Upper lobe of left lung (tissue), 6 donors: Measurements from ENCODE around the gene FAR1. TPM values are rescaled to one million over a fixed set of nuclear protein-coding genes. Genes with fewer than 3 reads are reported as not detected.

ENCODE experiments used
- ATAC-seq, 2 donors: fragments of 200-7000 bp; cut with Tn5 transposase; one replicate each; pipeline ENCODE4 v1.9.1; 2022; ENCODE audit warnings: mild to moderate bottlenecking in 2 of 2, moderate library complexity in 2 of 2; ENCODE audit not compliant: low FRiP score in 2 of 2
- DNase-seq, 2 donors: peaks; one replicate each; pipeline ENCODE4 v3.0.0-alpha.2; 2019 to 2020
- H3K27ac ChIP-seq, 4 donors: fragments of 200-600 bp; sonication (generic); one replicate each; pipeline ENCODE4 v1.5.1; 2016 to 2019
- H3K27me3 ChIP-seq, 4 donors: fragments of 200-600 bp; sonication (generic); one replicate each; pipeline ENCODE4 v1.5.1; 2017 to 2019
- H3K36me3 ChIP-seq, 4 donors: fragments of 200-600 bp; sonication (generic); one replicate each; pipeline ENCODE4 v1.5.1; 2016 to 2019
- H3K4me1 ChIP-seq, 4 donors: fragments of 200-600 bp; sonication (generic); one replicate each; pipeline ENCODE4 v1.5.1; 2018 to 2019
- H3K4me3 ChIP-seq, 4 donors: fragments of 200-600 bp; sonication (generic); one replicate each; pipeline ENCODE4 v1.5.1; 2017 to 2019; ENCODE audit warnings: mild to moderate bottlenecking in 2 of 4, moderate library complexity in 1 of 4
- H3K9me3 ChIP-seq, 4 donors: fragments of 200-600 bp; sonication (generic); one replicate each; pipeline ENCODE4 v1.5.1; 2018 to 2019
- CTCF ChIP-seq, 6 experiments: fragments of 450-650 bp in 4 of 6; fragments of 200-600 bp in 2 of 6; sonication (generic) in 2 of 6; IDR thresholded peaks; one replicate each; pipeline ENCODE4 v1.5.1; 2016 to 2019; ENCODE audit warnings: antibody characterized with exemption in 6 of 6
- EP300 ChIP-seq, 4 donors: sonication (generic); formaldehyde crosslinking; IDR thresholded peaks; one replicate each; pipeline ENCODE4 v1.5.1; 2017; ENCODE audit warnings: antibody characterized with exemption in 4 of 4, control low read depth in 2 of 4
- POLR2A ChIP-seq, 4 donors: fragments of 450-650 bp; IDR thresholded peaks; one replicate each; pipeline ENCODE4 v1.5.1; 2016 to 2017; ENCODE audit warnings: antibody characterized with exemption in 4 of 4, mild to moderate bottlenecking in 2 of 4
- POLR2AphosphoS5 ChIP-seq, 2 donors: sonication (generic); formaldehyde crosslinking; IDR thresholded peaks; one replicate each; pipeline ENCODE4 v1.5.1; 2017; ENCODE audit warnings: antibody characterized with exemption in 2 of 2
- WGBS, 2 donors: methylation state at CpG; one replicate each; pipeline ENCODE4 v1.1.5; 2017 to 2018; 5-methylcytosine and 5-hydroxymethylcytosine counted together
- total RNA-seq, 6 donors: library from RNA; depleted of rRNA in 4 of 6; stranded (reverse); fragments of >200 nt in 4 of 6; gene quantifications; one replicate each; pipeline versions ENCODE4 v1.1.0 to v1.2.1, GENCODE V29; 2016 to 2021
- donor health status: DM: no; HTN: no; CAD: no; lungs with moderate emphysema.
- donor health status: DM: no; HTN: yes; CAD: no; lungs with severe emphysema.

The FAR1 gene
- total RNA-seq, 6 donors from 2014 or later, result 45.1 to 74.4 (median 47.9) TPM

DNA sequence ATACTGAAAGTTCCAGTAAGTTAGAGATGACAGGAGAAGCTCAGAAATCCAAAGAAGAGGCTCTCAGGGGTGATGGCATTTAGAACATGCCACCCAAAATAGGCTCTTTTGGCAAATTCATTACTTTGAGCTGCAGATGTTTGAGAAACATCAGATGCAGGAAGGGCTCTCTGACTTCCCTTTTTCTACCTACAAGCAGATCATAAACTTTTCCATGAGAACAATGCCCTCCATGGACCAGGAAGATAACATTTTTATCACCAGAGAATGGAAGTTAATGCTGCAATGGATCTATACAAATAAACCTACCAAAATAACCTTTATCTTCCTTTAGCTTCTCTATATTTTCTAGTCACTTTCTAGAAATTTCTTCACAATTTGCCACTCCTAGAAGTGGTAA, 32.7 kb upstream of the FAR1 start:
- no peaks in the 10 kb centered on the region for H3K9me3 ChIP-seq
- DNase-seq (no peak), ATAC-seq (no peak)
- H3K4me1 ChIP-seq, result no peaks in the 10 kb centered on the region
- no peak overlapping the region for H3K27ac ChIP-seq
- no peaks in the 10 kb centered on the region for H3K27me3 ChIP-seq
- no peak overlapping the region for H3K4me3 ChIP-seq
- H3K36me3 ChIP-seq, result no peaks in the 10 kb centered on the region
- TF ChIP-seq POLR2A (IDR thresholded peaks at IDR 0.05) (no peak), POLR2AphosphoS5 (IDR thresholded peaks at IDR 0.05) (no peak), EP300 (IDR thresholded peaks at IDR 0.05) (no peak), CTCF (IDR thresholded peaks at IDR 0.05) (no peak)

GRCh38 chr11:13637125-13638069, 31.1 kb upstream of the FAR1 start:
- TF ChIP-seq POLR2AphosphoS5 (IDR thresholded peaks at IDR 0.05), result no peak
- TF ChIP-seq POLR2A (IDR thresholded peaks at IDR 0.05), result no peak
- no peak for TF ChIP-seq CTCF (IDR thresholded peaks at IDR 0.05)
- TF ChIP-seq EP300 (IDR thresholded peaks at IDR 0.05), result no peak
- H3K36me3 ChIP-seq, result no peaks in the 10 kb centered on the region
- no peak overlapping the region for H3K4me3 ChIP-seq
- H3K9me3 ChIP-seq, result no peaks in the 10 kb centered on the region
- no peak for DNase-seq
- H3K4me1 ChIP-seq, result no peaks in the 10 kb centered on the region
- no peaks in the 10 kb centered on the region for H3K27me3 ChIP-seq
- 87 to 88% methylated on average over 4 of the region's 4 CpGs for WGBS, 2 donors
- H3K27ac ChIP-seq, result no peak overlapping the region
- ATAC-seq, result no peak

DNA sequence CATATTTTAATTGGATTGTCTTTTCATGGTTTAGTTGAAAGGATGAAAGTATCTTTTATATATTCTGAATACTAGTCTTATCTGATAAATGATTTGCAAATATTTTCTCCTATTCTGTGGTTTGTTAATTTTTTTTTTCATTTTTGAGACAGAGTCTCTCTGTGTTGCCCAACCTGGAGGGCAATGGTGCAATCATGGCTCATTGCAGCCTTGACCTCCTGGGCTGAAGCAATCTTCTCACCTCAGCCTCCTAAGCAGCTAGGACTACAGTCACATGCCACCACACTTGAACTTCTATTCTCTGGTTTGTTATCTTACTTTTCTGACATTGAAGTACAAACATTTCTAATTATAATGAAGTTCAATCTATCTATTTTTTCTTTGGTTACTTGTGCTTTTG, 30.0 kb upstream of the FAR1 start:
- no peak overlapping the region for H3K27ac ChIP-seq
- H3K4me3 ChIP-seq, result no peak overlapping the region
- no peaks in the 10 kb centered on the region for H3K4me1 ChIP-seq
- ATAC-seq (no peak), DNase-seq (peak in 1 of 2 donors; percentile 27)
- TF ChIP-seq POLR2AphosphoS5 (IDR thresholded peaks at IDR 0.05) (no peak), CTCF (IDR thresholded peaks at IDR 0.05) (no peak)
- H3K27me3 ChIP-seq, result no peaks in the 10 kb centered on the region
- H3K36me3 ChIP-seq, result no peaks in the 10 kb centered on the region
- no peaks in the 10 kb centered on the region for H3K9me3 ChIP-seq

DNA sequence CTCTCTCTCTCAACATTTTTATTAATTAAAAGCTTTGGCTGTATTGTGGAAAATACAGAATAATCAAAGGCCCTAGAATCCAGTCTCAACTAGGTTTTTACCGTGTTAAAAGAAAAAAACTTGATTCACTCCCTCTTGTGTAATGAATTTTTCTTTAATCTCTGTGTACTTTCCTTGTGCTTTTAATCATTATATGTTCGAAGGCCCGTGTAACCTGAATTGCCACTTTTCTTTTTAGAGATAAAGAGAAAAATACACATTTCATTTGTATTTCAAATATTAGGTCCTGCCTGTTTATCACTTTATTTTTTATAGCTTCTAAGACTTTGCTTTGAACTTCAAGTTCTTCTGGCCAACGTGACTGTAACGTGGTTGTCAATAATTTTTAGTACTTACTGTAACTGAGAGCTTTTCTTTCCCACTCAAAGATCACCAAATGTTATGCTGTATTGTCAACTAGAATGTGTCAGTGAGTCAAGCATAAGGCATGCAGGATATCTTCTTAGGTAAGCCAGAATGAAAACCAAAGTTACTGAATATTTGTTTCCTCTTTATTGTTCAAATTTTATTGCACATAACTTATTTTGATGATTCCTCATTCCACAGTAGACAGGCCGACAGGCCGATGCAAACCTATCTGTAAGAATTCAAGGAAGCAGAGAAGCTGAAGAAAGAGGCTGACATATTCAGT, 23.3 kb upstream of the FAR1 start:
- ATAC-seq (no peak), DNase-seq (no peak)
- Histone ChIP-seq H3K4me3 (no peak overlapping the region), H3K9me3 (no peaks in the 10 kb centered on the region), H3K4me1 (peaks cover 0 to 6% (median 0%) of the 10 kb centered on the region in 4 donors), H3K27ac (no peak overlapping the region), H3K36me3 (no peaks in the 10 kb centered on the region), H3K27me3 (no peaks in the 10 kb centered on the region)
- WGBS, 2 donors, result 66 to 69% methylated on average over 7 of the region's 7 CpGs
- TF ChIP-seq POLR2AphosphoS5 (IDR thresholded peaks at IDR 0.05) (no peak), EP300 (IDR thresholded peaks at IDR 0.05) (no peak), CTCF (IDR thresholded peaks at IDR 0.05) (no peak), POLR2A (IDR thresholded peaks at IDR 0.05) (no peak)
